ENCODE data around the gene PLXNB2. TPM values are rescaled to one million over a fixed set of nuclear protein-coding genes. Genes with fewer than 3 reads are reported as not detected.
A peak's percentile ranks its signal among the peaks of the same experiment; 100 is the strongest.
"Not testable (repeated sequence)": the region's sequence is repeated elsewhere in the genome, so short reads cannot be mapped to it uniquely, and the experiment has no call there.

Gene PLXNB2
- total RNA-seq, 1 donor = 66.0 TPM

DNA sequence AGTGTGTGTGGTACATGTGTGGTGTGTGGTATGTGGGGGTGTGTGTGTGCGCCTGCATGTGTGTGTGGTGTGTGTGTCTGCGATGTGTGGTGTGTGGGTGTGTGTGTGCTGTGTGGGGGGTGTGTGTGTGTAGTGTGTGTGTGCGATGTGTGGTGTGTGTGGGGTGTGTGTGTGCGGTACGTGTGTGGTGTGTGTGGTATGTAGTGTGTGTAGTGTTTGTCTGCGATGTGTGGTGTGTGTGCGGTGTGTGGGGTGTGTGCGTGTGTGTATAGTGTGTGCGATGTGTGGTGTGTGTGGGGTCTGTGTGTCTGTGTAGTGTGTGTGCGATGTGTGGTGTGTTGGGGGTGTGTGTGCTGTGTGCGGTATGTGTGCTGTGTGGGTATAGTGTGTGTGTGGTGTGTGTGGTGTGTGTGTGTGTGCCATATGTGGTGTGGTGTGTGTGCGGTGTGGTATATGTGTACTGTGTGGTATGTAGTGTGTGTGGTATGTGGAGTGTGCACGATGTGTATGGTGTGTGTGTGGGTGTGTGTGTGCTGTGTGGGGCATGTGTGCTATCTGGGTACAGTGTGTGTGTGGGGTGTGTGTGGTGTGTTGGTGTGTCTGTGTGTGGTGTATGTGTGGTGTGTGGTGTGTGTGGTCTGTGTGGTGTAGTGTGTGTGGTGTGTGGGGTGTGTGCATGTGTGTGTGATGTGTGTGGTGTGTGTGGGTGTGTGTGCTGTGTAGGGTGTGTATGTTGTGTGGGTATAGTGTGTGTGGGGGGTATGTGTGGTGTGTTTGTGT lies 30.0 kb upstream of the PLXNB2 start:
- H3K4me3 ChIP-seq (ENCODE audit: low read length) = no peak overlapping the region
- peaks cover 8% of the 10 kb centered on the region for H3K4me1 ChIP-seq (ENCODE audit: insufficient read depth, low read length)
- H3K9me3 ChIP-seq (ENCODE audit: low read depth, low read length) = no peaks in the 10 kb centered on the region
- no peaks in the 10 kb centered on the region for H3K27me3 ChIP-seq (ENCODE audit: insufficient read depth, low read length)

GRCh38 chr22:50334433-50334832 lies 27.0 kb upstream of the PLXNB2 start:
- H3K4me3 ChIP-seq (ENCODE audit: low read length); H3K9me3 ChIP-seq (ENCODE audit: low read depth, low read length); H3K4me1 ChIP-seq (ENCODE audit: insufficient read depth, low read length); H3K27me3 ChIP-seq (ENCODE audit: insufficient read depth, low read length): not testable (repeated sequence)

- Histone ChIP-seq H3K27me3 (ENCODE audit: insufficient read depth, low read length) (no peaks in the 10 kb centered on the region), H3K4me3 (ENCODE audit: low read length) (no peak overlapping the region), H3K9me3 (ENCODE audit: low read depth, low read length) (no peaks in the 10 kb centered on the region), H3K4me1 (ENCODE audit: insufficient read depth, low read length) (peaks cover 14% of the 10 kb centered on the region)
These were observed 21.8 kb upstream of the PLXNB2 start for GRCh38 chr22:50329236-50329635.

GRCh38 chr22:50327711-50328019 lies 20.2 kb upstream of the PLXNB2 start:
- peak overlapping the region; percentile 57 for H3K4me3 ChIP-seq (ENCODE audit: low read length)
- H3K4me1 ChIP-seq (ENCODE audit: insufficient read depth, low read length) = peaks cover 14% of the 10 kb centered on the region
- no peaks in the 10 kb centered on the region for H3K9me3 ChIP-seq (ENCODE audit: low read depth, low read length)
- no peaks in the 10 kb centered on the region for H3K27me3 ChIP-seq (ENCODE audit: insufficient read depth, low read length)

- no peaks in the 10 kb centered on the region for H3K27me3 ChIP-seq (ENCODE audit: insufficient read depth, low read length)
- peaks cover 14% of the 10 kb centered on the region for H3K4me1 ChIP-seq (ENCODE audit: insufficient read depth, low read length)
- H3K9me3 ChIP-seq (ENCODE audit: low read depth, low read length) = no peaks in the 10 kb centered on the region
- peak within 1 kb of the TSS; percentile 57 for H3K4me3 ChIP-seq (ENCODE audit: low read length)
These were observed 19.7 kb upstream of the PLXNB2 start, which contains the start of gene DENND6B for GRCh38 chr22:50326956-50327710. Gene DENND6B, minus strand, starts transcription at chr22:50327012. Its CDS starts 24 bp downstream, at chr22:50326988.

GRCh38 chr22:50326225-50326955 lies 18.9 kb upstream of the PLXNB2 start:
- H3K4me1 ChIP-seq (ENCODE audit: insufficient read depth, low read length) = peaks cover 14% of the 10 kb centered on the region
- no peaks in the 10 kb centered on the region for H3K9me3 ChIP-seq (ENCODE audit: low read depth, low read length)
- no peaks in the 10 kb centered on the region for H3K27me3 ChIP-seq (ENCODE audit: insufficient read depth, low read length)
- peak overlapping the region; percentile 57 for H3K4me3 ChIP-seq (ENCODE audit: low read length)

DNA sequence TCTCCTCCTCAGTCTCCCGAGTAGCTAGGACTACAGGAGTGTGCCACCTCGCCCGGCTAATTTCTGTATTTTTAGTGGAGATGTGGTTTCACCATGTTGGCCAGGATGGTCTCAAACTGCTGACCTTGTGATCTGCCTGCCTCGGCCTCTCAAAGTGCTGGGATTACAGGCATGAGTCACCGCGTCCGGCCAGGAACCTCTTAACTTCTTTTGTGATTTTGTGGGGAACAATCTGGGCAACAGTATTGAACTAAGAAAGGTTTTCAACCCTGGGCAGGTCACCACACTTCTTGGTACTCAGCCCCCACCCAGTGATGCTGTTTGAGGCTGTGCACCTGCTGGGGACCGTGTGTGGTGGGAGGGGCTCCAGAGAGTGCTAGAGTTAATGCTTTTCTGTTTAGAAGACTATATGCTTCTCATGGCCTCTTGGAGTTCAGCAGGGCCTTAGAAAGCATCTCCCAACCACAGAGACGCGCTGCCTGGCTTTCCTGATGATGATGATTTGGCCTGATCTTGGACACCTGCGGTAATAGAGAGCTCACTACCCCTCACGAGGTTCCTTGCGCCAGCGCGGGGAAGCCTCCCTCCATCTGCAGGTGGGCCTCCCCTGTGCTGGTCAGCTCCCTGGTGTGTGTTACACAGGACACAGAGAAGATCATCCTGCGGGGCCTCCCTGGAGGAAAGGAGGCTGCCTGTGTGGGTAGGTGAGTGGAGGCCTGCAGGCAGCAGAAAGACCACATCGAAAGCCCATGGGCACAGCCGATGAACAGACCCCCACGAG lies 18.2 kb upstream of the PLXNB2 start:
- Histone ChIP-seq H3K4me1 (ENCODE audit: insufficient read depth, low read length) (peaks cover 14% of the 10 kb centered on the region), H3K4me3 (ENCODE audit: low read length) (no peak overlapping the region), H3K9me3 (ENCODE audit: low read depth, low read length) (no peaks in the 10 kb centered on the region), H3K27me3 (ENCODE audit: insufficient read depth, low read length) (no peaks in the 10 kb centered on the region)

- Histone ChIP-seq H3K27me3 (ENCODE audit: insufficient read depth, low read length) (no peaks in the 10 kb centered on the region), H3K4me1 (ENCODE audit: insufficient read depth, low read length) (peaks cover 14% of the 10 kb centered on the region)
These were observed 16.5 kb upstream of the PLXNB2 start for GRCh38 chr22:50323900-50324299.

DNA sequence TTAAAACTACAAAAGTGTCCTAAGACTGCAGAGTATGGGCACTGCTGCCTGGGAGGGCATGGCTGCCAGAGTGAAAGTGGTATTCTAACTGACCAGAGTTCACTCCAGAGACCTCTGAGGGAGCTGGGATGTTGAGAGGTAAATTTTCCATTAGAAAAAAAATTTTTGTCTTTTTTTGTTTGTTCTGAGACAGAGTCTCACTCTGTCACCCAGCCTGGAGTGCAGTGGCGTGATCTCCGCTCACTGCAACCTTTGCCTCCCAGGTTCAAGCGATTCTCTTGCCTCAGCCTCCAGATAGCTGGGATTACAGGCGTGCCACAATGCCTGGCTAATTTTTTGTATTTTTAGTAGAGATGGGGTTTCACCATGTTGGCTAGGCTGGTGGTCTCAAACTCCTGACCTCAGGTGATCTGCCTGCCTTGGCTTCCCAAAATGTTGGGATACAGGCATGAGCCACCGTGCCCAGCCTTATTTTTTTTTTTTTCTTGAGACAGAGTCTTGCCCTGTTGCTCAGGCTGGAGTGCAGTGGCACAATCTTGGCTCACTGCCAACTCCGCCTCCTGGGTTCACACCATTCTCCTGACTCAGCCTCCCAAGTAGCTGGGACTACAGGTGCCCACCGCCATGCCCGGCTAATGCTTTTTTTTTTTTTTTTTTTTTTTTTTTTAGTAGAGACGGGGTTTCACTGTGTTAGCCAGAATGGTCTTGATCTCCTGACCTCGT lies 15.1 kb upstream of the PLXNB2 start:
- not testable (repeated sequence) for H3K9me3 ChIP-seq (ENCODE audit: low read depth, low read length); H3K4me3 ChIP-seq (ENCODE audit: low read length); H3K27me3 ChIP-seq (ENCODE audit: insufficient read depth, low read length)
- peaks cover 10% of the 10 kb centered on the region for H3K4me1 ChIP-seq (ENCODE audit: insufficient read depth, low read length)

More at GRCh38 chr22:50323900-50324299, 16.5 kb upstream of the PLXNB2 start:
- Histone ChIP-seq H3K4me3 (ENCODE audit: low read length) (no peak overlapping the region), H3K9me3 (ENCODE audit: low read depth, low read length) (no peaks in the 10 kb centered on the region)

DNA sequence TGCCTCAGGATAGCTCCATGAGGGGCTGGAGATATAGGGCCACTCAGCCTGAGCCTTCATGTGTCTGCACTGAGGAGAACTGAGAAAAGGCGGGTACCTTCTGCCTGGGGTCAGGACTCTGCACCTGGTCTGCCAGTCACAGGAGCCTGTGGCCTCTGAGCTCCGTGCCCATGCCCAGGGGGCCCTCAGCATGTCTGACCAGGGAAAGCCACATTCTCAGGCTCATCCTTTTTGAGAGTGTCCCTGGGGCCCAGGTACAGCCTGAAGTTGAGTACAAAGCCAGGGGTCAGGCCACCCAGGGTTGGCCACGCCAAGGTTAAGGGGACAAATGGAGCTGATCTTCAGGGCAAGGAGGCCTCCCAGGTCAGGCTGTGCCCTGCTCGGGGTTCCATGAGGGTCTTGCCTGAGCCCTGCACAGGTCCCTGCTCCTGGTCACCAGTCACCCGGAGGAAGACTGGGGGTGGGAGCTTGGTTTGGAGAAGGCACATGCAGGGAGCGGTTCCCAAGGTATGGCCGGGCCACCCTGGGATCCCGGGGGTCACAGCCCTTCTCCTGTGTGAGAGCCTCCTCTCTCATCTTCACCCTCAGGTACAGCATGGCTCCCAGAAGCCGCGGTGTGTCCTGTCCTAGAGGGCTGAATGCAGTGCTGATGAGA lies 13.4 kb upstream of the PLXNB2 start:
- H3K4me3 ChIP-seq (ENCODE audit: low read length) = no peak overlapping the region
- no peaks in the 10 kb centered on the region for H3K27me3 ChIP-seq (ENCODE audit: insufficient read depth, low read length)
- H3K4me1 ChIP-seq (ENCODE audit: insufficient read depth, low read length) = no peaks in the 10 kb centered on the region
- H3K9me3 ChIP-seq (ENCODE audit: low read depth, low read length) = no peaks in the 10 kb centered on the region

GRCh38 chr22:50320116-50320515 lies 12.7 kb upstream of the PLXNB2 start:
- Histone ChIP-seq H3K4me3 (ENCODE audit: low read length) (no peak overlapping the region), H3K27me3 (ENCODE audit: insufficient read depth, low read length) (no peaks in the 10 kb centered on the region), H3K9me3 (ENCODE audit: low read depth, low read length) (no peaks in the 10 kb centered on the region), H3K4me1 (ENCODE audit: insufficient read depth, low read length) (peaks cover 5% of the 10 kb centered on the region)

DNA sequence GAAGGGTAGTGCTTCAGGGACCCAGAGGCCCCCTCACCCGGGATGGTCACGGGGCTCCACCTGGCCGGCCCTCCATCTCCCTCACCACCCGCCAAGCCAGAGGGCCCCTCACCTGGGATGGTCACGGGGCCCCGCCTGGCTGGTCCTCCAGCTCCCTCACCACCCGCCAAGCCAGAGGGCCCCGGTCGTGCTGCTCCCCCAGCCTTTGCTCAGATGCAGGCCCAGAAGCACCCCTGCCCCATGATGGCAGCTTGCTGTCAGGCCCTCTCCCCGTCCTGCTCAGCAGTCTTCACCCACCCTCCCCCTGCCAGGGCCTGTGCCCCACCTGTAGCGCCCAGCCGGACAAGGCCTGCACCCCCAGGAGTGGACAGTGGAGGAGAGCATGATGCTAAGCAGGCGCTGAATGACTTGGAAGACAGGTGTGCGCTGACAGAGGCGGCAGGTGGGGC lies 12.1 kb upstream of the PLXNB2 start:
- no peak overlapping the region for H3K4me3 ChIP-seq (ENCODE audit: low read length)
- H3K9me3 ChIP-seq (ENCODE audit: low read depth, low read length) = no peaks in the 10 kb centered on the region
- H3K27me3 ChIP-seq (ENCODE audit: insufficient read depth, low read length) = no peaks in the 10 kb centered on the region
- H3K4me1 ChIP-seq (ENCODE audit: insufficient read depth, low read length) = peaks cover 11% of the 10 kb centered on the region

DNA sequence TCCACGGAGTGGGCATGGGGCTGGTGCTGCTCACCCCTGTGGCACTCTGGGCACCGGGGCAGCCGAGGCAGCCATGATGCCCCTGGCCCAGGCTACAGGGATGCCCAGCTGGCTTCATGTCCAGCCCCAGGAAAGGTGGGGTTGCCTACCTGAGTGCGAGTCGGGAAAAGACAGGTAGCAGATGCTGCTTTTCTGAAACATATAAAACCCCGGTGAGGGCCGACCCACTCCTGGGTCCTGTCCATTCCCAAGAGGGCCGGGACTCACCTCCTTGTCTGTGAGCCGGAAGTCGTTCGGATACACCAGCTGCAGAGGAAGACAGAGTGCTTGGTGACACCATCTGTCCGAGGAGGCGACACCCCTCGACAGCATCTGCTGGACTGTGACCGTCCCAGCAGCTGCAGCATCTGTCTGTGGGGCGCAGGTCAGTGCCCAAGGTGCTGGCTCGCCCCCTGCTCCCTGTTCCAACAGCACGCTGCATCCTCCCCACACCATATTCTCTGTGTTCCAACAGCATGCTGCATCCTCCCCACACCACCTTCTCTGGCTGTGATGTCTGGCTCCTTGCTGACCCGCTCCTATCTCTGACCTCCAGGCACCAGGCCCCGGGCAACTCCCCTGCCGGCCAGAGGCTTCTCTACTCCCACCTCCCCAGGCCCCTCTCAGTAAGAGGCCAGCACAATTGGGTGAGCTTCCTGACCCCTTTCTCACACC lies 11.4 kb upstream of the PLXNB2 start:
- no peaks in the 10 kb centered on the region for H3K27me3 ChIP-seq (ENCODE audit: insufficient read depth, low read length)
- peaks cover 18% of the 10 kb centered on the region for H3K4me1 ChIP-seq (ENCODE audit: insufficient read depth, low read length)
- H3K9me3 ChIP-seq (ENCODE audit: low read depth, low read length) = no peaks in the 10 kb centered on the region
- H3K4me3 ChIP-seq (ENCODE audit: low read length) = no peak overlapping the region
